Hepatocyte (in vitro differentiated cells): Measurements from ENCODE around the gene NKAIN1. TPM values are rescaled to one million over a fixed set of nuclear protein-coding genes. Genes with fewer than 3 reads are reported as not detected.

ENCODE experiments used
- DNase-seq: peaks from one replicate; pipeline ENCODE4 v3.0.0-alpha.2; 2016; ENCODE audit warnings: low spot score
- H2AFZ ChIP-seq: fragments of 200-600 bp; sonication (generic); 2 replicates; pipeline ENCODE4 v1.6.0; 2016; ENCODE audit warnings: antibody characterized with exemption, mild to moderate bottlenecking
- H3K27ac ChIP-seq: fragments of 200-600 bp; sonication (generic); 2 replicates; pipeline ENCODE4 v1.5.1; 2016; ENCODE audit warnings: mild to moderate bottlenecking
- H3K27me3 ChIP-seq: fragments of 200-600 bp; sonication (generic); 2 replicates; pipeline ENCODE4 v1.6.1; 2016
- H3K36me3 ChIP-seq: fragments of 200-600 bp; sonication (generic); replicated peaks from 2 replicates; pipeline ENCODE4 v1.5.1; 2016; ENCODE audit warnings: low read depth; ENCODE audit not compliant: insufficient read depth
- H3K4me1 ChIP-seq: fragments of 200-600 bp; sonication (generic); 2 replicates; pipeline ENCODE4 v1.5.1; 2016; ENCODE audit warnings: mild to moderate bottlenecking, moderate library complexity; ENCODE audit not compliant: insufficient read depth
- H3K4me2 ChIP-seq: fragments of 200-600 bp; sonication (generic); 2 replicates; pipeline ENCODE4 v1.6.0; 2016
- H3K4me3 ChIP-seq: fragments of 200-600 bp; sonication (generic); 2 replicates; pipeline ENCODE4 v1.5.1; 2016; ENCODE audit warnings: mild to moderate bottlenecking
- H3K79me2 ChIP-seq: fragments of 200-600 bp; sonication (generic); 2 replicates; pipeline ENCODE4 v1.6.0; 2017; ENCODE audit warnings: mild to moderate bottlenecking
- H3K9me2 ChIP-seq: fragments of 200-600 bp; sonication (generic); replicated peaks from 2 replicates; pipeline ENCODE4 v1.6.0; 2017; ENCODE audit warnings: mild to moderate bottlenecking; ENCODE audit not compliant: insufficient read depth
- H3K9me3 ChIP-seq: fragments of 200-600 bp; sonication (generic); 2 replicates; pipeline ENCODE4 v1.5.1; 2016; ENCODE audit warnings: low read depth, mild to moderate bottlenecking
- H4K20me1 ChIP-seq: fragments of 200-600 bp; sonication (generic); 2 replicates; pipeline ENCODE4 v1.6.0; 2016; ENCODE audit warnings: mild to moderate bottlenecking; ENCODE audit not compliant: insufficient read depth, poor library complexity, severe bottlenecking
- CTCF ChIP-seq: fragments of 200-600 bp; sonication (generic); IDR thresholded peaks from 2 replicates; pipeline ENCODE4 v1.5.1; 2016; ENCODE audit warnings: antibody characterized with exemption, mild to moderate bottlenecking; ENCODE audit not compliant: poor library complexity
- EZH2 ChIP-seq: fragments of 200-600 bp; sonication (generic); IDR thresholded peaks from 2 replicates; pipeline ENCODE4 v1.6.1; 2016; ENCODE audit warnings: antibody characterized with exemption, mild to moderate bottlenecking, borderline replicate concordance
- EZH2phosphoT487 ChIP-seq: fragments of 200-600 bp; sonication (generic); IDR thresholded peaks from one replicate; pipeline ENCODE4 v1.6.1; 2018; ENCODE audit warnings: antibody characterized with exemption, mild to moderate bottlenecking, low read depth, moderate library complexity; ENCODE audit not compliant: unreplicated experiment, severe bottlenecking
- WGBS: methylation state at CpG from one replicate; pipeline ENCODE4 v1.1.6; 2016; ENCODE audit warnings: low lambda C conversion rate; ENCODE audit errors: missing lambda C conversion rate; 5-methylcytosine and 5-hydroxymethylcytosine counted together
- polyA plus RNA-seq: library from polyadenylated mRNA; unstranded; fragments of >200 nt; fragmentation: Nextera tagmentation; extraction: Ambion mirVana; gene quantifications from 2 replicates; pipeline ENCODE4 v1.2.1, GENCODE V29; 2016
- total RNA-seq: library from RNA; depleted of rRNA; stranded (reverse); fragments of >200 nt; gene quantifications from 2 replicates; pipeline ENCODE4 v1.2.3, GENCODE V29; 2014

Gene NKAIN1
- total and polyA plus RNA-seq, 2 experiments from 2014 or later = 1.8 to 2.2 TPM

GRCh38 chr1:31273619-31274018 is 33.9 kb upstream of the NKAIN1 start:
- H4K20me1 ChIP-seq = peaks cover 3% of the 10 kb centered on the region
- WGBS = 76% methylated on average over 2 of the region's 2 CpGs
- TF ChIP-seq CTCF (no peak), EZH2 (no peak), EZH2phosphoT487 (no peak)
- no peaks in the 10 kb centered on the region for H3K27me3 ChIP-seq
- DNase-seq = no peak
- no peak overlapping the region for H3K4me3 ChIP-seq
- no peaks in the 10 kb centered on the region for H3K4me1 ChIP-seq
- H3K27ac ChIP-seq = no peak overlapping the region
- H2AFZ ChIP-seq = no peak overlapping the region
- H3K36me3 ChIP-seq = no peaks in the 10 kb centered on the region
- no peak overlapping the region for H3K4me2 ChIP-seq
- H3K9me2 ChIP-seq = no peaks in the 10 kb centered on the region
- no peaks in the 10 kb centered on the region for H3K79me2 ChIP-seq
- no peaks in the 10 kb centered on the region for H3K9me3 ChIP-seq

- no peak overlapping the region for H3K4me3 ChIP-seq
- WGBS = 81% methylated on average over 3 of the region's 3 CpGs
- H3K27me3 ChIP-seq = no peaks in the 10 kb centered on the region
- no peaks in the 10 kb centered on the region for H3K36me3 ChIP-seq
- H3K9me2 ChIP-seq = no peaks in the 10 kb centered on the region
- DNase-seq = no peak
- H4K20me1 ChIP-seq = peaks cover 3% of the 10 kb centered on the region
- no peak for TF ChIP-seq EZH2
- no peak overlapping the region for H2AFZ ChIP-seq
- H3K9me3 ChIP-seq = no peaks in the 10 kb centered on the region
- H3K79me2 ChIP-seq = no peaks in the 10 kb centered on the region
- no peak overlapping the region for H3K27ac ChIP-seq
- H3K4me2 ChIP-seq = no peak overlapping the region
- H3K4me1 ChIP-seq = no peaks in the 10 kb centered on the region
Observed at GRCh38 chr1:31272369-31272768, 32.7 kb upstream of the NKAIN1 start.

- Histone ChIP-seq H3K4me3 (no peak overlapping the region), H3K4me1 (no peaks in the 10 kb centered on the region), H4K20me1 (no peaks in the 10 kb centered on the region), H3K79me2 (no peaks in the 10 kb centered on the region), H3K27ac (no peak overlapping the region), H3K9me3 (no peaks in the 10 kb centered on the region), H3K4me2 (no peak overlapping the region), H3K36me3 (no peaks in the 10 kb centered on the region), H2AFZ (no peak overlapping the region), H3K27me3 (no peaks in the 10 kb centered on the region), H3K9me2 (no peaks in the 10 kb centered on the region)
- 92% methylated on average over 2 of the region's 2 CpGs for WGBS
- TF ChIP-seq CTCF (no peak), EZH2 (no peak), EZH2phosphoT487 (no peak)
- no peak for DNase-seq
Observed at GRCh38 chr1:31266547-31266946, 26.9 kb upstream of the NKAIN1 start.

- Histone ChIP-seq H3K36me3 (no peaks in the 10 kb centered on the region), H4K20me1 (no peaks in the 10 kb centered on the region), H3K9me2 (no peaks in the 10 kb centered on the region), H3K4me2 (no peak overlapping the region), H3K79me2 (no peaks in the 10 kb centered on the region), H3K27ac (no peak overlapping the region), H3K4me1 (no peaks in the 10 kb centered on the region), H3K9me3 (no peaks in the 10 kb centered on the region), H3K27me3 (no peaks in the 10 kb centered on the region), H3K4me3 (no peak overlapping the region), H2AFZ (no peak overlapping the region)
- DNase-seq = no peak
- TF ChIP-seq EZH2 (no peak), EZH2phosphoT487 (no peak), CTCF (no peak)
- 100% methylated on average over 1 of the region's 1 CpG for WGBS
Observed at GRCh38 chr1:31264790-31265386, 25.2 kb upstream of the NKAIN1 start.
